Transverse colon (tissue), 3 donors: ENCODE measurements around the gene ZFAND4.

Source experiments
- EP300 ChIP-seq: sonication (generic); formaldehyde crosslinking; IDR thresholded peaks from one replicate; pipeline ENCODE4 v1.6.1; 2017; ENCODE audit warnings: antibody characterized with exemption, low read depth
- POLR2A ChIP-seq: fragments of 450-650 bp; IDR thresholded peaks from one replicate; pipeline ENCODE4 v1.6.1; 2016; ENCODE audit warnings: antibody characterized with exemption, mild to moderate bottlenecking, moderate library complexity
- TF ChIP-seq, protein P1 (sequence below), 5 experiments: fragments of 200-600 bp in 3 of 5; fragments of 450-650 bp in 2 of 5; sonication (generic) in 3 of 5; IDR thresholded peaks; 1 replicate in 2 of 5; 2 replicates in 3 of 5; pipeline ENCODE4 v1.5.1; 2016 to 2017; ENCODE audit warnings: antibody characterized with exemption in 5 of 5, inconsistent platforms in 3 of 5, mild to moderate bottlenecking in 2 of 5, moderate library complexity in 1 of 5

GRCh38 chr10:45566415-45566814 lies 106.2 kb downstream of the ZFAND4 start:
- TF ChIP-seq EP300 (no peak), POLR2A (no peak)
- TF ChIP-seq, protein P1, sequence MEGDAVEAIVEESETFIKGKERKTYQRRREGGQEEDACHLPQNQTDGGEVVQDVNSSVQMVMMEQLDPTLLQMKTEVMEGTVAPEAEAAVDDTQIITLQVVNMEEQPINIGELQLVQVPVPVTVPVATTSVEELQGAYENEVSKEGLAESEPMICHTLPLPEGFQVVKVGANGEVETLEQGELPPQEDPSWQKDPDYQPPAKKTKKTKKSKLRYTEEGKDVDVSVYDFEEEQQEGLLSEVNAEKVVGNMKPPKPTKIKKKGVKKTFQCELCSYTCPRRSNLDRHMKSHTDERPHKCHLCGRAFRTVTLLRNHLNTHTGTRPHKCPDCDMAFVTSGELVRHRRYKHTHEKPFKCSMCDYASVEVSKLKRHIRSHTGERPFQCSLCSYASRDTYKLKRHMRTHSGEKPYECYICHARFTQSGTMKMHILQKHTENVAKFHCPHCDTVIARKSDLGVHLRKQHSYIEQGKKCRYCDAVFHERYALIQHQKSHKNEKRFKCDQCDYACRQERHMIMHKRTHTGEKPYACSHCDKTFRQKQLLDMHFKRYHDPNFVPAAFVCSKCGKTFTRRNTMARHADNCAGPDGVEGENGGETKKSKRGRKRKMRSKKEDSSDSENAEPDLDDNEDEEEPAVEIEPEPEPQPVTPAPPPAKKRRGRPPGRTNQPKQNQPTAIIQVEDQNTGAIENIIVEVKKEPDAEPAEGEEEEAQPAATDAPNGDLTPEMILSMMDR (IDR thresholded peaks at IDR 0.05): no peak
